HCT116 (cell line): Measurements from ENCODE around the gene DDX6.

Experiments
- EZH2 ChIP-seq: fragments of 200-600 bp; sonication (generic); IDR thresholded peaks from 2 replicates; pipeline ENCODE4 v1.6.1; 2017; ENCODE audit warnings: antibody characterized with exemption, mixed run types
- POLR2A ChIP-seq: IDR thresholded peaks from 2 replicates; pipeline ENCODE4 v1.7.0; 2011; ENCODE audit warnings: borderline replicate concordance; ENCODE audit not compliant: insufficient read depth, insufficient read length; ENCODE audit errors: extremely low read depth
- SRF ChIP-seq: IDR thresholded peaks from 2 replicates; pipeline ENCODE4 v1.6.1; 2012; ENCODE audit warnings: low read depth
- TF ChIP-seq, protein P1 (sequence below), 3 experiments: fragments of 200-600 bp in 1 of 3; sonication (generic) in 1 of 3; IDR thresholded peaks in 2 of 3; conservative IDR thresholded peaks in 1 of 3; 2 replicates each; pipeline ENCODE4 v1.5.1; 2012 to 2017; ENCODE audit warnings: low read depth in 2 of 3, low read length in 2 of 3, antibody characterized with exemption in 1 of 3, borderline replicate concordance in 1 of 3, control low read depth in 1 of 3, mild to moderate bottlenecking in 1 of 3, mixed read lengths in 1 of 3, mixed run types in 1 of 3, moderate library complexity in 1 of 3; ENCODE audit not compliant: insufficient read depth in 1 of 3

DNA sequence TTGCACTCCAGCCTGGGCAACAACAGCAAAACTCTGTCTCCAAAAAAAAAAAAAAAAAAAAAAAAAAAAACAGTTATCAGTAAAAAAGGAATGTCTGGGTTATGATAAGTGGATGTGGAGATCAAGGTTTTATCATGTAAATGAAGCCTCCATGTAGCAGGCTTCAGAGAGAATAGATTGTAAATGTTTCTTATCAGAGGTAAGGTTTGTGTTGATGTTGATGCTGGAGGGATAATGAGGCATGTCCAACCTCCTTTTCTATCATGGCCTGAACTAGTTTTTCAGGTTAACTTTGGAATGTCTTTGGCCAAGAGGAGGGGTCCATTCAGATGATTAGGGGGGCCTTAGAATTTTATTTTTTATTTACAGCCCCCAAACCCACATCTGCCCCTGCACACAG is 76.1 kb downstream of the DDX6 start:
- TF ChIP-seq SRF (no peak), EZH2 (no peak), POLR2A (no peak)
- TF ChIP-seq, protein P1, sequence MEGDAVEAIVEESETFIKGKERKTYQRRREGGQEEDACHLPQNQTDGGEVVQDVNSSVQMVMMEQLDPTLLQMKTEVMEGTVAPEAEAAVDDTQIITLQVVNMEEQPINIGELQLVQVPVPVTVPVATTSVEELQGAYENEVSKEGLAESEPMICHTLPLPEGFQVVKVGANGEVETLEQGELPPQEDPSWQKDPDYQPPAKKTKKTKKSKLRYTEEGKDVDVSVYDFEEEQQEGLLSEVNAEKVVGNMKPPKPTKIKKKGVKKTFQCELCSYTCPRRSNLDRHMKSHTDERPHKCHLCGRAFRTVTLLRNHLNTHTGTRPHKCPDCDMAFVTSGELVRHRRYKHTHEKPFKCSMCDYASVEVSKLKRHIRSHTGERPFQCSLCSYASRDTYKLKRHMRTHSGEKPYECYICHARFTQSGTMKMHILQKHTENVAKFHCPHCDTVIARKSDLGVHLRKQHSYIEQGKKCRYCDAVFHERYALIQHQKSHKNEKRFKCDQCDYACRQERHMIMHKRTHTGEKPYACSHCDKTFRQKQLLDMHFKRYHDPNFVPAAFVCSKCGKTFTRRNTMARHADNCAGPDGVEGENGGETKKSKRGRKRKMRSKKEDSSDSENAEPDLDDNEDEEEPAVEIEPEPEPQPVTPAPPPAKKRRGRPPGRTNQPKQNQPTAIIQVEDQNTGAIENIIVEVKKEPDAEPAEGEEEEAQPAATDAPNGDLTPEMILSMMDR (IDR thresholded peaks at IDR 0.05 in 2 of 3, conservative IDR thresholded peaks at IDR 0.05 in 1 of 3; ENCODE audit: borderline replicate concordance in 1 of 3, insufficient read depth in 1 of 3, low read depth in 2 of 3, low read length in 2 of 3) = no peak
